HFF-Myc (cell line): Measurements from ENCODE around the gene C10orf105.

Source experiments
- DNase-seq: peaks from one replicate; pipeline ENCODE4 v3.0.0-alpha.2; 2011; ENCODE audit warnings: low read depth; ENCODE audit errors: extremely low read depth
- H3K4me3 ChIP-seq: replicated peaks from 2 replicates; pipeline ENCODE4 v1.5.1; 2011; ENCODE audit warnings: low read depth, mild to moderate bottlenecking, control low read depth, low read length
- TF ChIP-seq, protein P1 (sequence below): IDR thresholded peaks from 2 replicates; pipeline ENCODE4 v1.5.1; 2012; ENCODE audit warnings: mild to moderate bottlenecking, low read depth, low read length, control low read depth; ENCODE audit errors: missing control alignments

Gene C10orf105

DNA sequence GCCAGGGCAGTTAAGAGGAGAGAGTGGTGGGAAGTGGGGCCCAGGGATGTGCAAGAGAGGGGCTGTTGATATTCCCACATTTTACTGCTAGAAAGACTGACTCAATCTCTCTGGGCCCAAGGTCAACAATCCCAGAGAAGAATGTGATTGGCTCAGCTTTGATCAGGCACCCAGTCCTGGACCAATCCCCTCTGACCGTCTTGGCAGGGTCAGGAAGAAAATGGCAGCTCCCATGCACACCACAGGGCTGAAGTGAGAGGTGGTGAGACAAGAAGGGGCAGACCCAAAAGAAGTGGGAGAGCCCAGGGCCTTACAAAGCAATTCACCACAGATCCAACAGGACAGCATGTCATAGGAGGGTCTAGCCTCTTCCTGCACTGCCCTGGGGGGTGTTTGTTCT lies 3.3 kb upstream of the C10orf105 start:
- TF ChIP-seq, protein P1, sequence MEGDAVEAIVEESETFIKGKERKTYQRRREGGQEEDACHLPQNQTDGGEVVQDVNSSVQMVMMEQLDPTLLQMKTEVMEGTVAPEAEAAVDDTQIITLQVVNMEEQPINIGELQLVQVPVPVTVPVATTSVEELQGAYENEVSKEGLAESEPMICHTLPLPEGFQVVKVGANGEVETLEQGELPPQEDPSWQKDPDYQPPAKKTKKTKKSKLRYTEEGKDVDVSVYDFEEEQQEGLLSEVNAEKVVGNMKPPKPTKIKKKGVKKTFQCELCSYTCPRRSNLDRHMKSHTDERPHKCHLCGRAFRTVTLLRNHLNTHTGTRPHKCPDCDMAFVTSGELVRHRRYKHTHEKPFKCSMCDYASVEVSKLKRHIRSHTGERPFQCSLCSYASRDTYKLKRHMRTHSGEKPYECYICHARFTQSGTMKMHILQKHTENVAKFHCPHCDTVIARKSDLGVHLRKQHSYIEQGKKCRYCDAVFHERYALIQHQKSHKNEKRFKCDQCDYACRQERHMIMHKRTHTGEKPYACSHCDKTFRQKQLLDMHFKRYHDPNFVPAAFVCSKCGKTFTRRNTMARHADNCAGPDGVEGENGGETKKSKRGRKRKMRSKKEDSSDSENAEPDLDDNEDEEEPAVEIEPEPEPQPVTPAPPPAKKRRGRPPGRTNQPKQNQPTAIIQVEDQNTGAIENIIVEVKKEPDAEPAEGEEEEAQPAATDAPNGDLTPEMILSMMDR = no peak
- no peak for DNase-seq
- no peak overlapping the region for H3K4me3 ChIP-seq

DNA sequence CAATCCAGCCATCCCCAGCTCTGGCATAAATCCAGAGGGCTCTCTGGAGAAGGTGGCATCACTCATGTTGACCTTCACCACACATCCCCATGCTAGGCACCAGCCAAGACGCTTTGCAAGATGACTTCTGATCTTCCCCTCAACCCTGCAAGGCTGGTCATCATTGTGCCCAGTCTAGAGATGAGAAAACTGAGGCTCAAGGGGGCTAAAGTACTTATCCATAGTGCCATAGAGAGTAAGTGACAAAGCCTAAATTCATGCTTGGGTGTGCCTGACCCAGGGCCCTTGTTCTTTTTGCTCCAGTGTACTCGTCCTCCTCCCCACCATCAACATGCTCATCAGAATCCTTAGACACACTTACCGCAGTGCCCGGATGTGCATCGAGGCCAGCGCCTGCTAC lies 1.7 kb upstream of the C10orf105 start:
- TF ChIP-seq, protein P1 = no peak
- no peak overlapping the region for H3K4me3 ChIP-seq
- DNase-seq = no peak

DNA sequence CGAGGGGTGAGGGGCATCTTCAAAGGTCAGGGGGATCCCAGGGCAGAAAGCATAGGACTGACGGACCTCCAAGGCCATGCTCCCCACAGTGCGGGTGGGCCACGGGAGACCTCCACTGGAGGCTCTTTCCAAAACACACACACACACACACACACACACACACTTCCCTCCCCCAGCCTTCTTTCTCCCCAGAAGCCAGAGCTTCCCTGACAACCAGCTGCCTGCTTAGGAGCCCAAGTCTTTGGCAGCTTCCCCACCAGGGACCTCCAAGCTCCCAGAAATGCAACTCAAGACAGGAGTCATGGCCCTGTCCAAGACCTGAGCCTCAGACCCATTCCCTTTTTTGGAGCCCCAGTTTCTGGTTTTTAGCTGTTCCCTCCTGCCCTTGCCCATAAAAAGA lies 710 bp upstream of the C10orf105 start:
- TF ChIP-seq, protein P1 = no peak
- no peak for DNase-seq
- H3K4me3 ChIP-seq = no peak overlapping the region

DNA sequence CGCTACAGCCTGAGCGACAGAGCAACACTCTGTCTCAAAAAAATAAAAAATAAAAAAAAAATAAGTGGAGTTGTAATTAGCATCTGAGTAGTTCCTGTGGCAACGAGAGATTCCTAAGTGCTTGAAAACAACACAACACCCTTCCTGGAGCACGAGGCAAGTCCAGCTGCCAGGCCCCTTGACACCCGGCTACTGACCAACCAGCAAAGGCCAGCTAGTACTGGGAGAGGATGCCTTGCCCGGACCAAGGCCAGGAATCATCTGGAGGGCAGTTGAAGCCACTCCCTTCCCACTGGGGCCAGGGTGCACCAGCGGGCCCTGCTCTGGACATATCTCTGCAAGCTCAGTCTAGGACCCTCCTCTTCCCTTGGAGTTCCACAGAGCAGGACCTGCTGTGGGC lies 536 bp downstream of the C10orf105 start:
- TF ChIP-seq, protein P1 = no peak
- DNase-seq = no peak
- H3K4me3 ChIP-seq = no peak overlapping the region

DNA sequence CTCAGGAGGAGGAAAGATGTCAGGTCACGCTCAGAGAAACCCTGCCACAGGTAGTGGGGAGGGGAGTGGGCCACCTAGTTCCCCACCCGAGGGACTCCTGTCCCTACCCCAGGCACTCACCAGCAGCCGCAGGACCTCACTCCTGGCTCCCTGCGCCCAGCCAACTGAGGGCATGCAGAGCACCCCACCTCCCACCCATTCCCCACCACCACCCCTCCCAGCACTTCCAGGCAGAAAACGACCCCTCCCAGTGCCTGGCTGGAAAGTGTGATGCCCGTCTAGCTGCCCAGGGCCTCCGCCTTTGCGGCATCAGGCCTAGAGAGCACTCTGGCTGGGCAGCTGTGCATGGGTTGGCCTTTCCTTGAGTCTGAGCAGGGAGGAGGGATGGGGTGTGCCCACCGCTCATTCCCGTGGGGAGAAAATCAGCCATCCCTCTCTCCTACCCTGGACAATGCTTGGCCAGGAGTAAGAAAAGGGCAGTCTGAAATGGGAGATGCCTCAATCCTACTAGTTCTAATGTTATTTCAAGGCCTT lies 1.3 kb downstream of the C10orf105 start:
- DNase-seq = no peak
- no peak overlapping the region for H3K4me3 ChIP-seq
- TF ChIP-seq, protein P1 = no peak

DNA sequence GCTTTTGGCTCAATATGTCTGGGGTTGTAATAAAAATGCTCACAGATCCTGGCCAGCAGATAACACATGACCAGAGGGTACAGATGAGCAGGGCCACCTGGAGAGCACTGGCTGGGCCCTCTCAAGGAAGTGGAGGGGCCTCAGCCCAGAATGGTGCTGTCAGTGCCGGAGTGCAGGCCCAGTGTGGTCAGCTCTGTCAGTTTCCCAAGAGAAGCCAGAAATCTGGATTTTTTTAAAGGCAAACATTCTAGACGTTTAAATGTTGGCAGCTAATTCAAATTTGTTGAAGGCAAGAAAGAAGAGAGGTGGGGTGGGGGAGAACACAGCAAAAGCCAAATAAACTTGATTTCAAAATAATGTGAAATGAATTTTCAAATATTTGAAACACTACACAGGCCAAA lies 2.0 kb downstream of the C10orf105 start:
- TF ChIP-seq, protein P1 = no peak

DNA sequence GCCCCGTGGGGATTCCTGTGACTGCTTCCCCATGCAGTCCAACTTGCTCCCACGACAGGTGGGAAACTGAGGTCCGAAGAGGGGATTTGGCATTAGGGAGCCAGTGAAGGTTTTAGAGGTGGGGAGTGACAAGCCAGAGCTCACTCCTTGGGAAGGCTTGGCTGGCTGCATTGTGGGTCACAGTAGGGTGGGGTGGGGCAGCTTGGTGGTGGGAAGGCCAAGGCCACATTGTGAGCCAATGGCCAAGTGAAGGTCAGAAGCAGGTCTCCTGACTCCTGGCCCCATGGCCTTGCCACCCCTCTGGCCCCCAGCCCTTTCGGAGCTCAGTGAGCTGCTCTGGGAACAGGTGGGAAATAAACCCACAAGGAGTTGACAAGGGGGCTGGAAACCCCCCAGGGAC lies 2.5 kb downstream of the C10orf105 start:
- DNase-seq = no peak
- H3K4me3 ChIP-seq = no peak overlapping the region
- TF ChIP-seq, protein P1 = no peak

More for the DNA sequence above, 2.0 kb downstream of the C10orf105 start:
- DNase-seq = no peak
- H3K4me3 ChIP-seq = no peak overlapping the region
